ENCODE results near the gene UBE2H.
"Not testable (repeated sequence)": the region's sequence is repeated elsewhere in the genome, so short reads cannot be mapped to it uniquely, and the experiment has no call there.

UBE2H gene

GRCh38 chr7:129804890-129805719, 147.7 kb downstream of the UBE2H start:
- DNase-seq: no peak

GRCh38 chr7:129804111-129804889, 148.5 kb downstream of the UBE2H start:
- no peak for DNase-seq

GRCh38 chr7:129803546-129804081, 149.1 kb downstream of the UBE2H start:
- no peak for DNase-seq

GRCh38 chr7:129801882-129802281, 150.9 kb downstream of the UBE2H start:
- no peak for DNase-seq

GRCh38 chr7:129800901-129801300, 151.9 kb downstream of the UBE2H start:
- no peak for DNase-seq

GRCh38 chr7:129799350-129799955, 153.3 kb downstream of the UBE2H start:
- no peak for DNase-seq

- no peak for DNase-seq
Observed at GRCh38 chr7:129798616-129799349, 154.0 kb downstream of the UBE2H start.

- no peak for DNase-seq
Observed at GRCh38 chr7:129797214-129797789, 155.5 kb downstream of the UBE2H start.

GRCh38 chr7:129796186-129796775, 156.5 kb downstream of the UBE2H start:
- no peak for DNase-seq

GRCh38 chr7:129794461-129794860, 158.3 kb downstream of the UBE2H start:
- not testable (repeated sequence) for DNase-seq

GRCh38 chr7:129793506-129794310, 159.1 kb downstream of the UBE2H start:
- no peak for DNase-seq

GRCh38 chr7:129792721-129793120, 160.0 kb downstream of the UBE2H start:
- no peak for DNase-seq

GRCh38 chr7:129790136-129790535, 162.6 kb downstream of the UBE2H start:
- no peak for DNase-seq

- DNase-seq: no peak
Observed at GRCh38 chr7:129789652-129790051, 163.1 kb downstream of the UBE2H start.

GRCh38 chr7:129789000-129789399, 163.8 kb downstream of the UBE2H start:
- no peak for DNase-seq

- no peak for DNase-seq
Observed at GRCh38 chr7:129786825-129787563, 165.8 kb downstream of the UBE2H start.

- DNase-seq: no peak
Observed at GRCh38 chr7:129785685-129786514, 166.9 kb downstream of the UBE2H start.

- DNase-seq: no peak
Observed at GRCh38 chr7:129784783-129785684, 167.7 kb downstream of the UBE2H start.
